SH-SY5Y (cell line): Measurements from ENCODE around the gene MPEG1.

Experiments
- GATA2 ChIP-seq: IDR thresholded peaks from 2 replicates; pipeline ENCODE4 v1.6.1; 2011; ENCODE audit warnings: mild to moderate bottlenecking, low read depth, low read length
- GATA3 ChIP-seq: IDR thresholded peaks from 2 replicates; pipeline ENCODE4 v1.6.1; 2011; ENCODE audit warnings: low read depth, mild to moderate bottlenecking, low read length, moderate library complexity

Gene MPEG1

DNA sequence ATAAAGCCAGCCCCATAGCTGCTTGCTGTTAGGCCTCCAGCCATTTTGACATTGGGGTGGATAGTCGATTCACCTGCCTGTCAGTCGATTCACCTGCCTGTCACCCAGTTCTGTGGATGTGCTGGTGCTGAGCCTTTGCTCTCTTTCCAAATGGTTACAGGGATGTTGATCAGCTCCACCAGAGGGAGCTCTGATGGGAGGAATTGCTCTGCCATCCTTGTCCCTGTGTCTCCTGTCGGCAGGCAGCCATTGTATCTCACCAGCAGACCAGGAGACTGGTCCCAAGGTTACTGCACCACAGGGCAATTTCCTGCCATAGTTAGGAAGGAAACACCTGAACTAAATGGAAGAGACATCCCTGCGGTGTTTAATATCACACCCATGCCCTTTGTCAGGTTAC is 6.1 kb downstream of the MPEG1 start:
- no peak for TF ChIP-seq GATA2
- no peak for TF ChIP-seq GATA3

DNA sequence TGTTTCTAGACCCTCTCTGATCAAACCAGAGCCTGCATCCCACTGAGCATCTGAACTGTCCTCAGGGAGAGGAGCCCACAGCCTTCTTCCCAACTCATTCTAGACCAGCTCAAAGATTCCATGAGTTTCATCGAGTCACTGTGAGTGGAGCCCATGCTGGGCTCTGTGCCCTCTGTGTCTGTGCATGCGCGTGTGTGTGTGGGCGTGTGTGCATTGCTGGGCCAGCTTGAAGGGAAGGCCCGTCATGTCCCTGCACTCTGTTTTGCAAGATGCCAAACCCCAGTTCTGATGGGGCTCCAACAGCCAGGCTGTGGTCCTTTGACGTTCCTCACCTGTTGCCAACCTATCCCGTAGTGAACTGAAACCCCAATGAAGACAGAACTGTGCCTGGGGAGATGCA is 7.1 kb downstream of the MPEG1 start:
- TF ChIP-seq GATA3 (no peak), GATA2 (no peak)

DNA sequence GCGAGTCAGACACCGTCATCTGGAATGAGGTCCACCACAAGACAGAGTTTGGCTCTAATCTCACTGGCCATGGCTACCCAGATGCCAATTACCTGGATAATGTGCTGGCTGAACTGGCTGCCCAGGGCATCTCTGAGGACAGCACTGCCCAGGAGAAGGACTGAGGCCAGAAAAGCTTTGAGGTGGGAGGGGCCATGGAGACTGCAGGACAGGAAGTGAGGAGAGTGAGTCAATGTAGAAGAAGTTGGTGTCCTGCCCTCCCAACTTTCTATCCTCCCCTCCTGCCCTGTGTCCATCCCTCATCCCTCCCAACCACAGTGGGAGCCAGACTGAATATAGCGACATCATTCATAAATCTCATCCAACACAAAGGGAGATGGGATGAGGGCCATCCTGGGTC is 8.0 kb downstream of the MPEG1 start:
- TF ChIP-seq GATA3 (no peak), GATA2 (no peak)

DNA sequence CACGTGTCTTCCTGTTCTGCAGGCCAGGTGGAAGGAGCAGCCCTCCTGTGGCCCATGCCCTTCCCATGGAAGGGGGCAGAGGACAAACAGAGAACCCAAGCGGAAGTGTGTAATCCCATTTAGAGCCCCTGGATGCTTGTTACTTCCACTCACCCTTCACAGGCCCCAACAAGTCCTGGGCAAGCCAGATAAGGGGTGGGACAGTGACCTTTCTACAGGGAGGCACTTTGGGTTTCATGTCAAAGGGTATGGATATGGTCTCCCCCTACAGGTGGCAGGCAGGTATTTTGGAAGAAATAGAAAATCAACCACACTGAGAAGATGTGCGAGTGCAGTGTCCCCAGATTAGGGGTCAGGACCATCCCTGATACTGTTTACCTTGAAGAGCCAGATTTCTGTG is 11.4 kb downstream of the MPEG1 start:
- TF ChIP-seq GATA2 (no peak), GATA3 (no peak)

DNA sequence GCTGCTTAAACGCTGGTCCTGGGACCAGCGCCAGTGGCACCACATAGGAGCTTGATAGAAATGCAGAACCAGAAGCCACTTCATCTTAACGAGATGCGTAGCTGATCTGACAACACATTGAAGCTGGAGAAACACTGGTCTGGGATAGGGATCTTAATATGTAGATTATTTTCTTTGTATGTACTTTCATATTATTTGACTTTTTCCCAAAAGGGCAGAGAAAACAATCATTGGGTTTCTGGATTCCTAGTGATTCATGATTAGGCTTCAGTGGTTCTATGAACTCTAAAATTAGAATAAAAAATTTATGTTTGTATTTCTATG is 12.3 kb downstream of the MPEG1 start:
- TF ChIP-seq GATA3 (no peak), GATA2 (no peak)

DNA sequence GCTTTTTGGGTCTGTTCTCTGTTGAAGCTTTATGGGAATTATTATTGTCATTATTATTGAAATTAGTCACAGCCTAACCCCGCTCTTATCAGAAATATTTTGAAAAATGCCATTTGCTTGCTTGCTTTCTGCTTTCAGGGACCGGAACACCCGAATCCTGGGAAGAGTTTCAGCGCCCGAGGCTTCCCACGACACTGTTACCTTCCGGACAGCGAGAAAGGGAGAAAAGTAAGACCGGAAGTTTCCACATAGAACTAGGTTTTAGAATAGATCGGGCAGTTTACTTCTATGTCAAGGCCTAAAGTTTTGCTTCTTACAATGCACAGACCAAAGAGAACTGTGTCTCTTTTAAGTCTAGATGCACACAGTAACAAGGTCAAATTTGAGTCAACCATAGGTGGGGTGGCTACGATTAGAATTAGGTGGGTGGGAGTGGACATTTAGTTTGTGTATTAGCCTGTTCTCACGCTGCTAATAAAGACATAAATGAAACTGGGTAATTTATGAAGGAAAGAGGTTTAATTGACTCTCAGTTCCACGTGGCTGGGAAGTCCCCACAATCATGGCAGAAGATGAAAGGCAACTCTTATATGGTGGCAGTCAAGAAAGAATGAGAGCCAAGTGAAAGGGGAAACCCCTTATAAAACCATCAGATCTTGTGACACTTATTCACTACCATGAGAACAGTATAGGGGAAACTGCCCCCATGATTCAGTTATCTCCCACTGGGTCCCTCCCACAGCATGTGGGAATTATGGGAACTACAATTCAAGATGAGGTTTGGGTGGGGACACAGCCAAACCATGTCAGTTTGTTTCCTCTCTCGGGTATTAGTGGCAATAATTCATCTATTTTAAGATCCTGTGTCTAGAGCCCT is 12.9 kb downstream of the MPEG1 start:
- TF ChIP-seq GATA2 (no peak), GATA3 (no peak)

DNA sequence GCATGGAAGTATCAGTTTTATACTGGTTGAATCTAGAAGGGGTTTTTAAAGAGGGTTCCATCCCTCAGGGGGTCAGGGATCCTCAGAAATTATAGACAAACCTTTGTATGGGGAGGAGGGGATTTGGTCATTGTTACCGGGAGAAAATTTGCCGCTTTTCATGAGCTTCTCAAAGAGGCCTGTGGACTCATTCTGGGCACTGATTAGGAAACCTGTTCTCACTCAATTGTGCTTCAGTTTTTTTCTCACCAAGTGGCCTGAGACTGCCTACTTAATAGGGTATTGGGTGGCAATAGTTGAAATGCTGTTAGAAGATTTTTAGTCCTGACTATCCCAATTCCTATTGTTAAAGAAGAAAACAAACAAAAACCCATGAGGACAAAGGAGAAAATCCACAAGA is 14.0 kb downstream of the MPEG1 start:
- TF ChIP-seq GATA2 (no peak), GATA3 (no peak)

DNA sequence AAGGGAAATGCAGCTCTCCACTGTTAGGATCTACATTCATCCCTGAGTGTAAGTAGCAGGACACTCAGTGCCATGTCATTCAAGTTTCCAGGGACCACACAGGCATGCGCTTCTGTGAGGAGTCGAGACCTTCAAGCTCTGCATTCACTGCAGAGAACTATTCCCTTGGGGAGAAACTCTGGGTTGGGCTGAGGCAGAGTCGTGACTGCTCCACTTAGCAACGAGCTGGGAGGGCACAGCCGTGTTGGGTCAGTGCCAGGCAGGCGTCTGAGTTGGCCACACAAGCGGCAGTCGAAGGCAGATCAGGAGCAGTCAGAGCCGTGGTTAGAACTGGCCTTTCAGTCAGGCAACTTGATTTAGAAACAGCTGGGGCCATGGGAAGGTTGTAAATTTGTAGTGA is 14.7 kb downstream of the MPEG1 start:
- TF ChIP-seq GATA2 (no peak), GATA3 (no peak)

DNA sequence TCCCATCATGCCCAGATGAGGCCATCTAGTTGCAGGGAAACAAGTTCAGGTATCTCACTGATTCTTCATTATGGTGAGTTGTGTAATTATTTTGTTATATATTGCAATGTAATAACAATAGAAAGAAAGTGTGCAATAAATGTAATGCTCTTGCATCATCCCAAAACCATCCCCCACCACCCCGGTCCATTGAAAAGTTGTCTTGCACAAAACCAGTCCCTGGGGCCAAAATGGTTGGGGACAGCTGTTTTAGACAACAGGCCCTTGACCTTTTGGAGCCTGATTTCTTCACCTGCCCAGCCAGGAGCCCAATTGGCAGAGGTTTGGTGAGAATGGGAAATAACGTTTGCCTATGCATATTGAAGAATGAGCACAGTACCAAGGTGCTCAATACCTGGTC is 15.9 kb downstream of the MPEG1 start:
- no peak for TF ChIP-seq GATA2
- TF ChIP-seq GATA3, result no peak

DNA sequence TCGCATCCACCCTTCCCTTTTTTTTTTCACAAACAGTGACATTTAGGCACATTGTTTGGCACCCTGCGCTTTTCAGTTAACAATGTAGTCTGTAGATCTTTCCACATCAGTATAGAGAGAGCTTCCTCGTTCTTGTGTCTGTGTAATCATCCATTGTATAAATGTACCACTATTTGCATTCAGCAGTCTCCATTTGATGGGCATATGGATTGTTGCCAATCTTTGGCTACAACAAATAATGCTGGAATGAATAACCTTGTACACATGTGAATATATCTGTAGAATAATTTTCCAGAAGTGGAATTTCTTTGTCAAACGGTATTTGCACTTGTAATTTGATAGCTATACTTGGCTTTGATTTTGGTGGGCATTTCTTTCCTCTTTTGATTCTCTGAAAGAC is 17.1 kb downstream of the MPEG1 start:
- no peak for TF ChIP-seq GATA2
- TF ChIP-seq GATA3, result no peak

DNA sequence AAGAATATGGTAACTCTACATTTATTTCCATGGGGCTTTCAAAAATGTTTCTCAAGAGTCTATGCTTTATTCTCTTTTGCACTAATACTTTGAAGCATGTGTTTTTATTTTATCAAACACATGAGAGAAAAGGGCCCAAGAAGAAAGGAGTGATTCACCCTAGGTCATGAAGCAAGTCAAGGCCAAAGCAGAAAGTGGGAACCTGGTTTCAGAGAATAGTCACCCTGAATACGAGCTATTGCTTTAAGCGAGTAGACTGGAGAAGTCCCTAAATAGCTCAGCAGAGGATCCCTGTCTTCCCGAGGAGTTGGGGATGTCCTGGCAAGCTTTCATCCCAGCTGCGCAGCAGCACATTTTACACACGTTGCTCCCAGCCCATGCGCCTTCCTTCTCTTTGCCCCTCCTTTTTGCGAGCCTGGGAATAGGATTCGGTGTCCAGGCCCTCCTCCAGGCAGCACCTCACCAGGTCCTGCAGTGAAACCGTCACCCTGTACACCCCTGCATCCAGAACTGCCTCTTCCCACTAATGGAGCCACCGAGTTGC is 19.1 kb downstream of the MPEG1 start:
- no peak for TF ChIP-seq GATA2
- no peak for TF ChIP-seq GATA3

DNA sequence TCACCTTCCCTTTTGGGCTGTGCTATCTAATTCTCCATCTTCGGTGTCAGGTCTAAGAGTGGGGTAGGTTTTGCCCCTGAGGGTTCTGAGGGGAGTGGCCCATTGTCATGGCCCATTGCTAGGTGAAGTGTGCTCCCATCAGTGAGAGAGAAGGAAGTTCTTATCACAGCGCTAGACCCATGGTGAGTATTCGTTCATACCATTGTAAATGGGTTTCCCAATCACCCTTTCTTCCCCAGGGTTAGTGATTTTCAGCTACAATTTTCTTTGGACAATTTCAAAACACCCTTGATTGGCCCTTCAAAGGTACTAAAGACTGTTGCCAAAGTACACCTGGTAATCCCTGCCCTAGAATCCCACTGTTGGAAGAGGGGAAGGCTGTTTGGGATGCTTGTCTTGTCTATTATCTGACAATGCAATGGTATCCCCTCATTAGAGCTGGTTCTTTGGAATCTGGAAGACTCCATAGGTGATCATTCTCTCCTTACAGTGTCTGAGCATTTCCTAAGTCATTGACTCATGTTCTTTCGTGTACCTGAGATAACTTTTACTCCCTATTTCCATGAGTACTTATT is 20.2 kb downstream of the MPEG1 start:
- TF ChIP-seq GATA2 (no peak), GATA3 (no peak)

DNA sequence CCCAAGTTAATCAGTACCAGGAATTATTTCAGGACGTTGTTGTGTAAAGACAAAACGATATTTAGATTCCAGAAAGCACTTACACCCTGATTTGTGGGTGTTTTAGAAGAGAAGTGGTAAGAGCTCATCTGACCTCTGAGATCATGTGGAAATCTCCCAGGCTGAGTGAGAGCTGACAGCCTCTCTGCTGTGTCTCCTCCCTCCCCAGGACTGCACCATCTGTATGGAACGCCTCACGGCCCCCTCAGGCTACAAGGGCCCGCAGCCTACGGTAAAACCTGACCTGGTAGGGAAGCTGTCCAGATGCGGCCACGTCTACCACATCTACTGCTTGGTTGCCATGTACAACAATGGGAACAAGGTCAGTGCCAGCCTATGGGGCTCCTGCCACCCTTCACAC is 20.8 kb downstream of the MPEG1 start:
- TF ChIP-seq GATA2, result no peak
- TF ChIP-seq GATA3, result no peak

DNA sequence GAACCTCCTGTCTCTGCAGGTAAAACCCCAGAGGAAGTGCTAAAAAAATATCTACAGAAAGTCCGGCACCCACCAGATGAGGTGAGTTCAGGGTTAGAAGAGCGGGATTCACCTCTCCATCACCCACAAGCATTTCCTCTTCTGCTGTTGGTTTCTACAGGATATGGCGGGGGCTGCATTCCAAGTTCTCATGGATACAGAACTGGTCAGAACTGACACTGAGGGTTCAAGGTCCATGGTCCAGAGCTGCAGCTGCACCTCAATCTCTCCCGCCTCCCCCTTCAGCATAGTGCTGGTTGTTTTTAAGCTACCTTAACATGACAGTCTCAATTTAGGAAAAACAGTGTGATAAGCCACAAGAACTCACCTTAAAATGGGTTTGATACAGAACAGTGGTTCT is 21.6 kb downstream of the MPEG1 start:
- TF ChIP-seq GATA2, result no peak
- no peak for TF ChIP-seq GATA3

DNA sequence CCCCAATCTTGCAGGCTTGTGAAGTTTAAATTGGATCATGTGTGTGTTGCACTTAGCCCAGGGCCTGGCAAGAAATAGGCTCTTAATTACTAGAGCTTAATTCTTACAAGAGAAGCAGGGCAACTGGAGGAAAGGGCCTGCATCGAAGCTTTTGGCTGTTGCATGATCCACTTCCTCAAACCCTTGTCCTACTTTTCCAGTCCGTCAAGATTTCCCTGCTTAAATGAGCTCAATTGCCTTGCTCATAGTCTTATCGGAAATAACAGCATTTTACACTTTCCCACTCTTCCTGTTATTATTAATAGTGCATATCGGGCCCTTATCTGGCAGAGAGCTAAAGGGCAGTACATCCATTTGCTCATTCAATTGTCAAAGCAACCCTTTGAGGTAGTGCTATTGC is 22.7 kb downstream of the MPEG1 start:
- TF ChIP-seq GATA2, result no peak
- no peak for TF ChIP-seq GATA3

DNA sequence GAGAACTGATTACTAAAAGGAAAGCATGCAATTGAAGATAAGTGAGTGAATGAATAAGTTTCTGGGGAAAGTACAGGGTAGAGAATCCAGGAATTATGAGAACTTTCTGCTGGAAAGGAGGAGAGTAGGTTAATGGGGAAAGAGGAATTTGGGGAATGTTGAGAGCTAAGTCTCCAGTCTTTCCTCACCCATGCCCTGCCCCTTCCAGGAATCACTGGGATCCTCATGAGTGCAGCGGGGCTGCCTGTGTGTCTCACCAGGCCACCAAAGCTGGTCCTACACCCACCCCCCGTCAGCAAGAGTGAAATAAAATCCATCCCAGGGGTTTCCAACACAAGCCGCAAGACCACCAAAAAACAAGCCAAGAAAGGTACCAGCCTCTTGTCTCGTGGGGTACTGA is 23.8 kb downstream of the MPEG1 start:
- TF ChIP-seq GATA2, result no peak
